Testis (tissue), 2 donors: ENCODE data around the gene MS4A10.
"Not testable (repeated sequence)": the region's sequence is repeated elsewhere in the genome, so short reads cannot be mapped to it uniquely, and the experiment has no call there.

Source experiments
- CTCF ChIP-seq, 3 experiments: fragments of 450-650 bp in 2 of 3; fragments of 200-600 bp in 1 of 3; sonication (generic) in 1 of 3; IDR thresholded peaks; one replicate each; pipeline ENCODE4 v1.5.1; 2016 to 2019; ENCODE audit warnings: antibody characterized with exemption in 3 of 3, mild to moderate bottlenecking in 2 of 3, moderate library complexity in 1 of 3
- POLR2A ChIP-seq: fragments of 450-650 bp; IDR thresholded peaks from one replicate; pipeline ENCODE4 v1.6.1; 2017; ENCODE audit warnings: antibody characterized with exemption, mild to moderate bottlenecking, moderate library complexity

- not testable (repeated sequence) for TF ChIP-seq CTCF (IDR thresholded peaks at IDR 0.05); POLR2A
Measured at GRCh38 chr11:60758671-60759070, 26.5 kb upstream of the MS4A10 start.
